ENCODE measurements around the gene NPAT.
A peak's percentile ranks its signal among the peaks of the same experiment; 100 is the strongest.
"Not testable (repeated sequence)": the region's sequence is repeated elsewhere in the genome, so short reads cannot be mapped to it uniquely, and the experiment has no call there.

NPAT gene

DNA sequence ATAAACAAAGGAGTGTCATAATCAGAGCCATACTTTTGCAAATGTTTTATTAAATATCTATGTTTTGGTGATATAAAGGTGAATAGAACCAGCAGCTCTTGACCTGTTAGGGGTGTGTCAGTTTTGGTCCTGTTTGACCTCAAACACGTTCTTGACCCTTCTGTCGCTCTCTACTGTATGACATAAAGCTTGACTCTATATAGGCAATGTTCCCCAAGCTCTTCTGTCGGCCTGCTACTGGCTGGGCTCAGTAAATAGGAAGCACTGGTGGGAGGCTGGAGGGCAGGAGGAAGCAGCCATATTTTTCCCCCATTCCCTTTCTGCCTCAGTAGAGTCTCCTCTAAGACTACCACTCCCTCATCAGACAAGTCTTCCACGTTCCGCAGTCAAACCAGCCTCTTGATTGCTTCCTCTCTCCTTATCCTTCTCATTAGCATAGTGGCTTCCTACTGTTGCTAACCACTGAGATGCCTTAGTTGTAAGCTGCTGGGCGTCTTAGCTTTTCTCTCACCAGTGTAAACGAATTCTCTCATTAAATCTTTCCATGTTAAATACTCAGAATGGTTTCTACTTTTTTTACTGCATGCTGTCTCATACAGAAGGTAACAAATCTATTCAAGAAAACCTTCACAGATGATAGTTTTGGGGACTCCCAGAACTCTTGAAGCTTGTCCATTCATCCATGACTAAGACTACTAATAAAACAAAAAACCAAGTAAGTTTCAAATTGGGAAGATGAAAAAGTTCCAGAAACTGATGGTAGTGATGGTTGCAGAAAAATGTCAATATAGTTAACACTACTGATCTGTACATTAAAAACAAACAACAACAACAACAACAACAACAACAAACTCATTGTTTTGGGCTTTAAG is 3.3 kb downstream of the NPAT start:
- no peak for DNase-seq (ENCODE audit: low read depth)

DNA sequence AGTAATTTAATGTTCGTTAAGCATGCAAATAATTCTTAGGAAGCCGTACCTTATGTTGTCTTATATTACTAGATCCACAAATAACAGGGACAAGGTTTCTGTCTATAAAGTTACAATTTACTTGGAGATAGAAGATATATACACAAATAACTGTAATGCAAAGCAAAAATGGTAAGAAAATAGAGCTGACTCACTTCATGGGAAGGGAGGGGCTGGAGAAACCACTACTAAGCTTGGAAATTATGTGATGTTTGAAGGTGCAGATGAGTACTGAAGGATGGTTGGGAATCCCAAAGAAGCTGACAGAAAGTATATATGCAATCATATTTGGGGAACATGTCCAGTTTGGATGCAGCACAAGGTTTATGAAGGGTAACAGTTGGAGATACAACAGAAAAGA is 4.0 kb downstream of the NPAT start:
- DNase-seq (ENCODE audit: low read depth): no peak

DNA sequence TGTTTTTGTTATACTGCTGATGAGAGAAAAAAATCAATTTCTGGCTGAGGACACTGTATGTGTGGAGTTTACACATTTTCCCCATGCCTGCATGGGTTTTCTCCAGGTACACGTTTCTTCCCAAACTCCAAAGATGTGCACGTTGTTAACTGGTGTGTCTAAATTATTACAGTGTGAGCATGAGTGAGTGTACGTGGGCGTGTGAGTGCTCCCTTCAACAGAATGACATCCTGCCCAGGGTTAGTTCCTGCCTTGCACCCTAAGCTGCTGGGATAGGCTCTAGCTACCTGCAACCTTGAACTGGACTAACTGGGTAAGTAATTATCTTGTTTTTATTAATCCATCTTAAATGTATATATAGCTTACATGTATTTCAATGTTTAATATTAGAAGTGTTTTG is 5.5 kb downstream of the NPAT start:
- no peak for DNase-seq (ENCODE audit: low read depth)

- DNase-seq (ENCODE audit: low read depth): no peak
Observed at GRCh38 chr11:108213784-108214183, 8.7 kb downstream of the NPAT start.

GRCh38 chr11:108210441-108210840 is 12.0 kb downstream of the NPAT start:
- DNase-seq (ENCODE audit: low read depth): no peak

GRCh38 chr11:108207683-108208060 is 14.8 kb downstream of the NPAT start:
- DNase-seq (ENCODE audit: low read depth): no peak

DNA sequence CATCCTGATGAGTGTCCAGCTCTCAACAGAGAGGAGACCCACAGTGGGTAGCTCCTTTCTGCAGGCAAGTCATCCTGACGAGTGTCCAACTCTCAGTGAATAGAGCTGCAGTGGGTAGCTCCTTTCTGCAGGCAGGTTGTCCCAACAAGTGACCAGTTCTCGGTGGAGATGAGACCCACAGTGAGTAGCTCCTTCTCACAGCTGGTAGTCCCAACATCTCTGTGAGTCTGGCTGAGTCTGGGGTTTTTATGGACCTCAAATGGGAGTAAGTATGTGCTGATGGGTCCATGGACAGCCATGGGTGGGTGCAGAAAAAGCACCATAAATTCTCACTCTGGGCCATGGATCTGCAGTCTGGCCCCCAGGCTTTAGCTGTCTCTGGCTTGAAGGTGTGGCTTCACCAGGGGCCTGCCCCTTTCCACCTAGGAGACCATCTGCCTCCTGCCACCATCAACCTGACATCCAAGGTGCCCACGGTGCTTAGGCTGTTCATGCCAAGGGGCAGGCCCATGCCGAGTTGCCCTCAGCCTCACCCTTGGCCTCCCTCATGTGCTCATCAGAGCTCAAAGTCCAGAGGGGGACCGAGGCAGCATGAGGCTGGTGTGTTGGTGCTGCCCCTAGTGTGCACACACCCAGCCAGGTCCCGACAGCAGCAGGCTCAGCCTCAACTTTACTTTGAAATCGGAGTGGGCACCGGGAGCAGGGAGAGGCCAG is 15.3 kb downstream of the NPAT start:
- no peak for DNase-seq (ENCODE audit: low read depth)

DNA sequence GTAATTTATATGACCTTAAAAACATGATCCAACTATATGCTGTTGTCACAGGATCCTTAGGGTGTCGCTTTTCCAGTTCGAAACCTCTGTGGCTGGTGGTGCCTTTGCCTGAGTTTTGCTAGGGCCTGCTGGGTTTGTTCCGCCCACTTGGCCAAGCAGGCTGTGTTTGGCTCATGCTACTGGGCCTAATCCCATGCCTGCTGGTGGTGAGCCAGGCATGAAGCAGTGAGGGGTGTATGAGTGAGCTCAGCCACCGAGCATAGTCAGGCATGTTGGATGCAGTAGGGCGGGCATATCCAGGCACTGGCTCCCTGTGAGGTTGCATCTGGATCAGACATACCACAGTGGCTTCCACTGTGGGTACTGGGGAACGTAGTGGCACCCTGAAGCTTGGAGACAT is 16.3 kb downstream of the NPAT start:
- DNase-seq (ENCODE audit: low read depth): no peak

- DNase-seq (ENCODE audit: low read depth): no peak
Observed at GRCh38 chr11:108204929-108205499, 17.4 kb downstream of the NPAT start.

GRCh38 chr11:108204376-108204775 is 18.1 kb downstream of the NPAT start:
- no peak for DNase-seq (ENCODE audit: low read depth)

DNA sequence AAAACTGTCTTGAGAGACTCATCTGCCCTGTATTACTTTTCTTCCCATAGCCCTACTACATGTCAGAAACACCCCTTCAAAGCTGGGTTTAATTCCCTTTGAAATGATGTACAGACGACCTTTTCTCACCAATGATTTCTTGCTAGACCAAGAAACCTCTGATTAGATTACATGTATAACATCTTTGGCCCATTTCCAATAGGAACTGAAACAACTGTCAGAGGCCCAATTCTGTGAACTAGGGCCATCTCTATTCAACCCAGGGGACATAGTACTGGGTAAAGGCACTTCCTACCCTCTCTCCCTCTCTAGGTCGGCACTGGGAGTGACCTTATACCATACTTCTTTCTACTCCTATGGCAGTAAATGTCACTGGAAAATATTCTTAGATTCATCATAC is 19.4 kb downstream of the NPAT start:
- no peak for DNase-seq (ENCODE audit: low read depth)

GRCh38 chr11:108199446-108200321 is 22.8 kb downstream of the NPAT start:
- peak; percentile 91 for DNase-seq (ENCODE audit: low read depth)

- no peak for DNase-seq (ENCODE audit: low read depth)
Observed at GRCh38 chr11:108198833-108199232, 23.6 kb downstream of the NPAT start.

- no peak for DNase-seq (ENCODE audit: low read depth)
Observed at GRCh38 chr11:108197351-108197750, 25.1 kb downstream of the NPAT start.

- DNase-seq (ENCODE audit: low read depth): no peak
Observed at GRCh38 chr11:108196901-108197300, 25.5 kb downstream of the NPAT start.

- DNase-seq (ENCODE audit: low read depth): no peak
Observed at GRCh38 chr11:108193725-108194124, 28.7 kb downstream of the NPAT start.

- DNase-seq (ENCODE audit: low read depth): no peak
Observed at GRCh38 chr11:108177570-108177969, 44.9 kb downstream of the NPAT start.

GRCh38 chr11:108170184-108170583 is 52.3 kb downstream of the NPAT start:
- no peak for DNase-seq (ENCODE audit: low read depth)

GRCh38 chr11:108167624-108168023 is 54.8 kb downstream of the NPAT start:
- DNase-seq (ENCODE audit: low read depth): no peak

DNA sequence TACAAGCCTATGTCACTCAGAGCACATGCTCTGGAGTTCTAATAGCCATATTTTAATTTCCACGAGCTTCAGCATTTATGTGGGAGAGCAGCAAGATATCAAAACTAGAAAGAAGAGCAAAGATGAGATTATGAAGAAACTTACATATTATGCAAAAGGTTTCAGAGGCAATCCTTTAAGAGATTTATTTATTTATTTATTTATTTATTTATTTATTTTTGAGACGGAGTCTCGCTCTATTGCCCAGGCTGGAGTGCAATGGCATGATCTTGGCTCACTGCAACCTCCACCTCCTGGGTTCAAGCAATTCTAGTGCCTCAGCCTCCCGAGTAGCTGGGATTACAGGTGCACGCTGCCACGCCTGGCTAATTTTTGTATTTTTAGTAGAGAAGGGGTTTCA is 59.6 kb downstream of the NPAT start:
- DNase-seq (ENCODE audit: low read depth): not testable (repeated sequence)

DNA sequence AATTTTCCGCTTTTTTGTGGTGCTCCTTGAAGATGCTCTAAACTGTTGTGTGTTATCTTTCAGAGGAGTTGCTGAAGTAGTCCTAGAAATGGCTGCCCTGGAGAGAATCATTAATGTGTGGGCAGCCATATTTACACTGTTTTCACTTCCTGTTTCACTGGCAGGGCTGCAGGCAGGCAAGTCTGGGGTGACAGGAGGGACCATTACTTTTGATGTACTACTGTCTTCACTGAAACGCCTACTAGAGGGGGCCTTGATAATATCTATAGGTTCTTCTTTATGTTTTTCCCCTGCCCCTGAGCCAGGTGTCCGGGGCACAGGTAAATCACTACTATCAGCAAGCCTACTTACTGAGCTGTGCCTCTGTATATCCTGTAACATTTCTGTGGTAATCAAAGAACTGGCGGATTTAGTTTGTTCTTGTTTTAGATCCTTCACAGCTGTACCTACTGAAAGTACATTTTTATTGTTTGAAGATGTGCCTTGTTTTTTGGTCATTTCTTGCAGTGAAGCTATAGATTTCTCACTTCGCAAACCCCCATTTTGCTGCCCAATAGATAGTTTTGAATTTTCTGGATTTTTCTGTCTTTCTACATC is 61.4 kb downstream of the NPAT start:
- DNase-seq (ENCODE audit: low read depth): no peak

DNA sequence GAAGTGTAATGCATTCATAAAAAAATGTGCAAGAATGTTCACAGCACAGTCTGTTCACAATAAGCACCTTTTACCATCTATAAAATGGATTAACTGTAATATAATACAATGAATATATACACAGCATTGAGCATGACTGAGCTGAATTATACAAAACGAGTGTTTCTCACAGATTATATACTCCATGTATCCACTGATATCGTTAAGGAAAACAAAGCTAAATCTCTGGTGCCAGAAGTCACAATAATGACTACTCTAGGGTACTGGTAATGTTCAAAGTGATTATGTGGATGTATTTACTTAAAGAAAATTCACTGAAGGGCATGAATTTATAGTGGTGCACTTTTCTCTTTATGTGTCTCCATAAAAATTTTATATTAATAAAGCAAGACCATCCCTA is 67.8 kb downstream of the NPAT start:
- no peak for DNase-seq (ENCODE audit: low read depth)

All from amniotic epithelial cell (primary cell).